Osteocyte (in vitro differentiated cells): ENCODE results near the gene GPHN. TPM values are rescaled to one million over a fixed set of nuclear protein-coding genes. Genes with fewer than 3 reads are reported as not detected.

ENCODE experiments used
- DNase-seq: peaks from one replicate; pipeline ENCODE4 v3.0.0; 2021; ENCODE audit warnings: mixed read lengths; ENCODE audit not compliant: unreplicated experiment; ENCODE audit errors: extremely low spot score
- H3K27ac Mint-ChIP-seq: one replicate; pipeline ENCODE4 v1.8.0; 2021; ENCODE audit warnings: mild to moderate bottlenecking, mixed read lengths; ENCODE audit not compliant: unreplicated experiment
- H3K27me3 Mint-ChIP-seq: one replicate; pipeline ENCODE4 v1.8.0; 2021; ENCODE audit warnings: mixed read lengths; ENCODE audit not compliant: unreplicated experiment
- H3K36me3 Mint-ChIP-seq: one replicate; pipeline ENCODE4 v1.8.0; 2021; ENCODE audit warnings: mixed read lengths; ENCODE audit not compliant: unreplicated experiment
- H3K4me1 Mint-ChIP-seq: one replicate; pipeline ENCODE4 v1.8.0; 2021; ENCODE audit warnings: mixed read lengths; ENCODE audit not compliant: unreplicated experiment
- H3K4me3 Mint-ChIP-seq: one replicate; pipeline ENCODE4 v1.8.0; 2021; ENCODE audit warnings: mild to moderate bottlenecking, moderate library complexity, mixed read lengths; ENCODE audit not compliant: unreplicated experiment
- H3K9me3 Mint-ChIP-seq: one replicate; pipeline ENCODE4 v1.8.0; 2021; ENCODE audit warnings: mixed read lengths; ENCODE audit not compliant: unreplicated experiment
- long read RNA-seq: library from polyadenylated mRNA; unstranded; transcript quantifications from one replicate; pipeline ENCODE4 v2.0.0, GENCODE V29; 2021
- total RNA-seq: library from RNA; stranded (reverse); gene quantifications from 2 replicates; pipeline ENCODE4 v1.2.1, GENCODE V29; 2021
- TF ChIP-seq, protein P1 (sequence below): fragments of 200-600 bp; sonication (generic); IDR thresholded peaks from 2 replicates; pipeline ENCODE4 v1.5.0; 2021; ENCODE audit warnings: antibody characterized with exemption, mild to moderate bottlenecking, moderate library complexity

GPHN gene
- 17.7 and 18.6 TPM in 2 replicates for total RNA-seq
- long read RNA-seq, full-length matches to known transcripts: 1 of 8 reads
- long read RNA-seq, partial matches to known transcripts: 4 of 8 reads
- long read RNA-seq, other reads (novel, unspliced or antisense): 3 of 8 reads

GRCh38 chr14:66507722-66508546 is at the start of gene GPHN:
GPHN (plus strand) TSS chr14:66508147.
- peaks cover 5% of the 10 kb centered on the region for H3K27me3 Mint-ChIP-seq
- peaks cover 16% of the 10 kb centered on the region for H3K4me1 Mint-ChIP-seq
- peak within 1 kb of the TSS; percentile 92 for H3K4me3 Mint-ChIP-seq
- DNase-seq: peak; percentile 98
- peak within 1 kb of the TSS; percentile 95 for H3K27ac Mint-ChIP-seq
- H3K9me3 Mint-ChIP-seq: no peaks in the 10 kb centered on the region
- H3K36me3 Mint-ChIP-seq: no peaks in the 10 kb centered on the region
- TF ChIP-seq, protein P1, sequence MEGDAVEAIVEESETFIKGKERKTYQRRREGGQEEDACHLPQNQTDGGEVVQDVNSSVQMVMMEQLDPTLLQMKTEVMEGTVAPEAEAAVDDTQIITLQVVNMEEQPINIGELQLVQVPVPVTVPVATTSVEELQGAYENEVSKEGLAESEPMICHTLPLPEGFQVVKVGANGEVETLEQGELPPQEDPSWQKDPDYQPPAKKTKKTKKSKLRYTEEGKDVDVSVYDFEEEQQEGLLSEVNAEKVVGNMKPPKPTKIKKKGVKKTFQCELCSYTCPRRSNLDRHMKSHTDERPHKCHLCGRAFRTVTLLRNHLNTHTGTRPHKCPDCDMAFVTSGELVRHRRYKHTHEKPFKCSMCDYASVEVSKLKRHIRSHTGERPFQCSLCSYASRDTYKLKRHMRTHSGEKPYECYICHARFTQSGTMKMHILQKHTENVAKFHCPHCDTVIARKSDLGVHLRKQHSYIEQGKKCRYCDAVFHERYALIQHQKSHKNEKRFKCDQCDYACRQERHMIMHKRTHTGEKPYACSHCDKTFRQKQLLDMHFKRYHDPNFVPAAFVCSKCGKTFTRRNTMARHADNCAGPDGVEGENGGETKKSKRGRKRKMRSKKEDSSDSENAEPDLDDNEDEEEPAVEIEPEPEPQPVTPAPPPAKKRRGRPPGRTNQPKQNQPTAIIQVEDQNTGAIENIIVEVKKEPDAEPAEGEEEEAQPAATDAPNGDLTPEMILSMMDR: peak; percentile 49

GRCh38 chr14:66459603-66460002 is 48.3 kb upstream of the GPHN start:
- TF ChIP-seq, protein P1: no peak
- Mint-ChIP-seq H3K4me3 (no peak overlapping the region), H3K4me1 (no peaks in the 10 kb centered on the region), H3K27ac (no peak overlapping the region), H3K36me3 (no peaks in the 10 kb centered on the region), H3K27me3 (no peaks in the 10 kb centered on the region), H3K9me3 (peaks cover 5% of the 10 kb centered on the region)
- no peak for DNase-seq

DNA sequence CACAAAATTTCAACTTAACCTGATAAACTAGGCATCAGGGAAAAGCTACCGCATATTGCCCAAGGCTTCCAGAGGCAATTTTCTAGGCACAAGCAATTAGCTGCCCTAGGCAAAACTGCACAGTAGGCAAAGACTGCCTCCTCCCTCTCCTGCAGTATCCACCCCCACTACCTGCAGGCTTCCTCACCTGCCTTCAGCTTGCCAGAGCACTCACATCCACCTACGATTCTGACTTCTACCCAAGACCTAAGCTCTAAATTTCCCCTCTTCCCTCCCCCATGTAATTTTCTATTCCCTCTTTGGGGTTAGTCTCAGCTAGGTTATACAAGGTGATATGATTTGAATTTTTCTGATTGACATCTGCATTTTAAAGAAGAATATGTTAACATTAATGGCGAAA is 43.7 kb upstream of the GPHN start:
- no peaks in the 10 kb centered on the region for H3K4me1 Mint-ChIP-seq
- no peak overlapping the region for H3K4me3 Mint-ChIP-seq
- peaks cover 7% of the 10 kb centered on the region for H3K9me3 Mint-ChIP-seq
- H3K27ac Mint-ChIP-seq: no peak overlapping the region
- TF ChIP-seq, protein P1: no peak
- H3K27me3 Mint-ChIP-seq: no peaks in the 10 kb centered on the region
- H3K36me3 Mint-ChIP-seq: no peaks in the 10 kb centered on the region
- DNase-seq: no peak

- Mint-ChIP-seq H3K9me3 (peaks cover 24% of the 10 kb centered on the region), H3K36me3 (no peaks in the 10 kb centered on the region), H3K4me3 (no peak overlapping the region), H3K4me1 (no peaks in the 10 kb centered on the region), H3K27me3 (no peaks in the 10 kb centered on the region), H3K27ac (no peak overlapping the region)
- no peak for DNase-seq
- TF ChIP-seq, protein P1: no peak
These were observed 39.1 kb upstream of the GPHN start for GRCh38 chr14:66468778-66469367.

GRCh38 chr14:66471584-66471983 is 36.4 kb upstream of the GPHN start:
- peaks cover 20% of the 10 kb centered on the region for H3K9me3 Mint-ChIP-seq
- TF ChIP-seq, protein P1: no peak
- no peaks in the 10 kb centered on the region for H3K4me1 Mint-ChIP-seq
- H3K27ac Mint-ChIP-seq: no peak overlapping the region
- DNase-seq: no peak
- no peak overlapping the region for H3K4me3 Mint-ChIP-seq
- no peaks in the 10 kb centered on the region for H3K36me3 Mint-ChIP-seq
- H3K27me3 Mint-ChIP-seq: no peaks in the 10 kb centered on the region
